IPS-18c (cell line): Measurements from ENCODE around the gene MYL12A.
"Not testable (repeated sequence)": the region's sequence is repeated elsewhere in the genome, so short reads cannot be mapped to it uniquely, and the experiment has no call there.

ENCODE experiments used
- H3K4me3 ChIP-seq: 2 replicates; pipeline ENCODE4 v1.7.0; 2013; ENCODE audit warnings: low read depth, mild to moderate bottlenecking, low read length, moderate library complexity; ENCODE audit not compliant: insufficient read depth
- H3K9me3 ChIP-seq: one replicate; pipeline ENCODE4 v1.6.1; 2013; ENCODE audit warnings: mild to moderate bottlenecking, low read length, moderate library complexity; ENCODE audit not compliant: control insufficient read depth, insufficient read depth

The MYL12A gene

DNA sequence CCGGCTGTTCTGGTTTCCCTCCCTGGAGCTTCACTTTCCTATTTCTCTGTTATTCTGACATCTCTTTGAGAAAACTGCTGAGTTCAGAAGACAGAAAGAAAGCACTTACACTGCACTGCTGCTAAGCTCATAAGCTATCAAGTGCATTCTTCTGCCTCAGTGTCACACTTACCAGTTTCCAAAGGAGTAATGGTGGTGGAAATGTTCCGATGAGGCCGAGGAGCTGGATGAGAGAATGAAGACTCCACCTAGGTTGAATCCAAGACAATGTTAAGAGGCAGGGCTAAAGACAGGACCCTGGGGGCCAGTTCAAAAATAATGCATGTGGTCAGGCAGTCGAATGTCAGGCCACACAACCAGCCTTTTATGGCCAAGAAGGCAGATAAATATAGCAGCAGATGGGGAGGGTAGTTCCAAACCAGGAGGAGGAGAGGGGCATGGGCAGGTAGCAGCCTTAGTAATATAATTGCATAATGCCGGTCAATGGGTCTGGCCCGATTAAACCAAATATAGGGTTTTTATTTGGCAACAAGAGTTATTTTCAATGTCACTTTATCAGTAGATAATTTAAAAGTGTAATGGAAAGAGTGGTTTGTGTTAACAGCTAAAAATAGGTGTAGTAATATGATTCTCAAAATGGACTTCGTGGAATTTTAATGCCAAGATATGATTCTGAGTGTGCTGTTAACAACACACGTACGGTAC is 27.8 kb upstream of the MYL12A start, which contains the start of gene MYOM1:
Gene MYOM1, minus strand, starts transcription at position 338 of the 705 bp plus-strand sequence. CDS start 4,745 bp downstream, outside the sequence.
- Histone ChIP-seq H3K4me3 (no peak within 1 kb of the TSS), H3K9me3 (no peaks in the 10 kb centered on the region)

- not testable (repeated sequence) for H3K4me3 ChIP-seq, H3K9me3 ChIP-seq
Observed at GRCh38 chr18:3220868-3221267, 26.7 kb upstream of the MYL12A start.

DNA sequence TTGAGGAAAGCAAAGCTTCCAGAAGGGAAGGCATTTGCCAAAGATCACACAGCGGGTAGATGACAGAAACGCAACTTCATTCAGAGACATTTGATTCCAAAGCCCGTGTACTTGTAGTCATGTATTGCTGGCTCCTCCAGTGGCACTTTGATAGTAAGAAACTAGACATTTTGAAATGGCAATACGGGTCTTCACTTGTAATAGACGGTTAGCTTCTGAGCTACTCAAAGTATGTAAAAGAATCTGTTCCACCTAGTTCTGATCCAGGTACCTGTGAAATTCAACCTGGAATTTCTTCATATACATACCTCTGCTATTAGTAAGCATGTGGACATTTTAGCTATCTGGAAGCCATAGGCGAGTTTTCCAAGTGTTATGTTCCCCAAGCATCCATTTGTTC is 26.1 kb upstream of the MYL12A start:
- Histone ChIP-seq H3K9me3 (no peaks in the 10 kb centered on the region), H3K4me3 (no peak overlapping the region)

GRCh38 chr18:3223356-3223755 is 24.2 kb upstream of the MYL12A start:
- H3K9me3 ChIP-seq = no peaks in the 10 kb centered on the region
- no peak overlapping the region for H3K4me3 ChIP-seq

- Histone ChIP-seq H3K4me3 (no peak overlapping the region), H3K9me3 (no peaks in the 10 kb centered on the region)
Observed at GRCh38 chr18:3224223-3224622, 23.4 kb upstream of the MYL12A start.

DNA sequence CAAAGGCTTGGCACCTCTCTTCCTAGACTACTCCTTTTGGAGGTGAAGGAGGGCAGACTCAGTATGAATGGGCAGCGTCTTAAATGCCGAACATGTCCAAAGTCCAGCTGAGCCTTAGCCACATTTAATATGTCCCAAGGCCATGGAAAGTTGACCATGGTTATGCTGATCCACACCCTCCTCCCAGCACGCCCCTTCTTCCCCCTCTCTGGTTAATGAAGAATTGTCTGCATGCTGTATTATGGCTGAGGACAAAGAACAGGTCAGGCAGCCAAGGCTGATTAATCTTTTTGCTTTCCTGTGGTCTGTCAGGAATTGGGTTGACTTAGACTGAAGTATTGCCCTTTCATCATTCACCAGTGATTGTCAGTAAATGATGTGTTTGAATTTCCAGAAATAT is 22.0 kb upstream of the MYL12A start:
- Histone ChIP-seq H3K4me3 (no peak overlapping the region), H3K9me3 (no peaks in the 10 kb centered on the region)

- Histone ChIP-seq H3K4me3 (no peak overlapping the region), H3K9me3 (no peaks in the 10 kb centered on the region)
Observed at GRCh38 chr18:3226048-3226447, 21.6 kb upstream of the MYL12A start.

GRCh38 chr18:3230401-3231334 is 16.9 kb upstream of the MYL12A start:
- Histone ChIP-seq H3K9me3 (no peaks in the 10 kb centered on the region), H3K4me3 (no peak overlapping the region)

GRCh38 chr18:3233004-3233403 is 14.6 kb upstream of the MYL12A start:
- H3K9me3 ChIP-seq = no peaks in the 10 kb centered on the region

GRCh38 chr18:3233433-3234168 is 14.0 kb upstream of the MYL12A start:
- Histone ChIP-seq H3K9me3 (no peaks in the 10 kb centered on the region), H3K4me3 (no peak overlapping the region)

More at GRCh38 chr18:3233004-3233403, 14.6 kb upstream of the MYL12A start:
- no peak overlapping the region for H3K4me3 ChIP-seq

DNA sequence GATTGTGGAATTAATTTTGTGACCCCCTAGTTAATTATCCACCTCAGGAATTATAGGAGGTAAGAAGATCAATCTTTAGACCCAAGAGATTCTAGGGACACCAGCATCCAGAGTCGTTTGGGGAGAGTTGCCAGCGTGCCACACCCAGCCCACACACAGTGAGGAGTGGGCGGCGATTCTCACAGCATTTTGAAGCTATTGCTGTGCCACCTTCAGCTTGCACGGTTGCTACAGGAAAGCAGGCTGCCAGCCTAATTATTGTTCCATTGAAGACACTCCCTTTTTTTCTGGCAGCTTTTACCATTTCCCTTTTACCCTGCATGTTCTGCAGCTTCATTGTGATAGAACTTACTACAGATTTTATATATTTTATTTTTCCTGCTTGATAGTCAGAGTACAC is 13.1 kb upstream of the MYL12A start:
- H3K9me3 ChIP-seq = no peaks in the 10 kb centered on the region
- H3K4me3 ChIP-seq = no peak overlapping the region

DNA sequence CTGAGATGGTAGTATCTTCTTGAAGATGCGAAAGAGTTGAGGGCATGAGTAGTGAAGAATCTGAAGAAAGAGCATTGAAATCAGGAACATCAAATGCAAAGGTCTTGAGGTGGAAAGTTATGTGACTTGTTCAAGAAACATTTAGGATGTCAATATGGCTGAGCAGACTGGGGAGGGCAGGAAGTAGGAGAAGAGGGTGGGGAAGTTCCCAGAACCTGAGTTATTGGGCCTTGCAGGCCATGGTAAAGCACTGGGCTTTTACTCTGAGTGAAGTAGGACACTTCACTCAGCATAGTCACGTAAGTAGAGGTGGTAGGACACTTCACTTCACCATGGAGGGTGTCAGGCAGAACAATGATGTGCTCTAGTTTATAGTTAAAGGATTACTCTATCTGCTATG is 11.8 kb upstream of the MYL12A start:
- Histone ChIP-seq H3K4me3 (no peak overlapping the region), H3K9me3 (no peaks in the 10 kb centered on the region)

DNA sequence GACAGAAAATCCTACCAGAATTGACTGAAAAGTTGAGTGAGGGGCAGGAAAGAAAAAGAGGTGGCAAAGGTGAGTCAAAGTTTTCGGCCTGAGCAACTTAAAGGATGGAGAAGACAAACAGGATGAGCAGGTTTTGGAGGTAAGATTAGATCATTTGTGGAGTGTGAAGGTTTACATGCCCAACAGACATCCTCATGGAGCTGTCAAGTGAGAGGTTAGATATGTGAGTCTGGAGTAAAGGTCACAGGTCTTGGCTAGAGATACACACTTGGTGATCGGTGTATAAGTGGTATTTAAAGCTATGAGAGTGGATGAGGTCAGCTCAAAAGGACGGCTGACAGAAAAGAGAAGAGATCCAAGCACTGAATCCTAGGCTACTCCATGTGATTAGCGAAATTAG is 11.1 kb upstream of the MYL12A start:
- peaks cover 2% of the 10 kb centered on the region for H3K9me3 ChIP-seq
- H3K4me3 ChIP-seq = no peak overlapping the region

DNA sequence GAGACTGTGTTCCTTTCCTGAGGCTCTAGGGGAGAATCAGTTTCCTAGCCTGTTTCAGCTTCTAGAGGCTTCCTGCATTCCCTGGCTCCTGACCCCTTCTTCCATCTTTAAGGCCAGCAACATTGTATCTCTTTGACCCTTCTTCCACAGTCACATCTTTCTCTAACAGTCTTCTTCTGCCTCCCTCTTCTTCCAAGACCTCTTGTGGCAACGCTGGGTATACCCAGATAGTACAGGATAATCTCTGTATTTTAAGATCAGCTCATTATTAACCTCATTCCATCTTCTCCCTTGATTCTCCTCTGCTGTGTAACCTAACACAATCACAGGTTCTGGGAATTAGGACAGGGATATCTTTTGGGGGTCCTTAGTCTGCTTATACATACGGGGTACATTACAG is 8.9 kb upstream of the MYL12A start:
- Histone ChIP-seq H3K9me3 (peaks cover 3% of the 10 kb centered on the region), H3K4me3 (no peak overlapping the region)

DNA sequence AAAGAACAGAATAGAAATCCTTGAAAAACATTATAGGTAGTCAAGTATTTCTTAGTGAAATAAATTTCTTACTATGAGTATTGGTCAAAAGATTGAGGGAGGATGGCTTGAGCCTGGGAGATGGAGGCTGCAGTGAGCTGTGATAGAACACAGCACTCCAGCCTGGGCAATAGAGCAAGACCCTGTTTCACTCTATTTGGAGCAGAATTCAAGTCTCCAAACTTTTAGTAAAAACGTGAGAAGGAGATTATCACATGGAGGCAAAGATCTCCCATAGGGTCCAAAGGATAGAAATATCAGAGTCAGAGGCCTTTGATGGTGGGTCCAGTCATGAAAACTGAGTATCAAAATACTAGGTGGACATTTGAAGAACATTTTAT is 2.4 kb upstream of the MYL12A start:
- Histone ChIP-seq H3K9me3 (peaks cover 3% of the 10 kb centered on the region), H3K4me3 (no peak overlapping the region)

GRCh38 chr18:3245853-3246634 is 1.6 kb upstream of the MYL12A start:
- Histone ChIP-seq H3K9me3 (peaks cover 3% of the 10 kb centered on the region), H3K4me3 (peak overlapping the region; percentile 47)
